GM18520 (cell line): ENCODE results near the gene BIRC5.

Experiments
- ATAC-seq: cut with Tn5 transposase; IDR thresholded peaks from one replicate; pipeline ENCODE4 v1.9.1; 2021; ENCODE audit not compliant: unreplicated experiment

BIRC5 gene

DNA sequence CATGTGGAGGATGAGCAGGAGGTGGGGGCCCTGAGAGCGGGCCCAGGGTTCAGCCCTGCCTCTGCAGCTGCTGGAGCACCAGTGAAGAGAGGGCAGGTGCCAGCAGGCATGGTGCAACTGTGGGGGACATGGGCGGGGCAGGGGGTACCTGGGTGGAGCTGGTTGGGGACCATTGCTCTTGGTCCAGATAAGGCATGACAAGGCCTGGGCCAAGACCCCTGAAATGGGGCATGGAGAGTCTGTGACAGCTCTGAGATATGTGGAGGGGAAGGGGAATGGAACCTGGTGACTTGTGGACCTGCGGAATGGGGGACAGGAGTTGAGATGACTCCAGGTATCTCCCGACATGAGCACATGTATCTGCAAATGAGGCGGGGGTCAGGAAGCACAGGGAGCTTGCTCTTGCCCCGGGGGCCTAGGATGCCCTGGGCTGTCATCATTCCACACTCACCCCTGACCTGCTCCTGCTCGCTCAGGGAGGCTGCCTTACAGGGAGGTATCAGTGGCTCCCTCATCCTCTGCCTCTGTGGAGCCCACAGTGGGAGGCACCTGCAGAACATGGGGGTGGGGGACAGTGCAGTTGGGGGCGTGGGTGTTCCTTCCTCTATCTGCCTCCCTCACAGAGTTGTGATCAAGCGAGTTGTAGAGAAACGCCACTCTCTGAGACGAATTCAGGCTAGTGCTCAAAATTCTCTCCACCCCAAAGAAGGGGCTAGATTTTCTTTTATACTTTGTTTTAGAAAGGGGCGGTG is 57.5 kb downstream of the BIRC5 start:
- no peak for ATAC-seq

DNA sequence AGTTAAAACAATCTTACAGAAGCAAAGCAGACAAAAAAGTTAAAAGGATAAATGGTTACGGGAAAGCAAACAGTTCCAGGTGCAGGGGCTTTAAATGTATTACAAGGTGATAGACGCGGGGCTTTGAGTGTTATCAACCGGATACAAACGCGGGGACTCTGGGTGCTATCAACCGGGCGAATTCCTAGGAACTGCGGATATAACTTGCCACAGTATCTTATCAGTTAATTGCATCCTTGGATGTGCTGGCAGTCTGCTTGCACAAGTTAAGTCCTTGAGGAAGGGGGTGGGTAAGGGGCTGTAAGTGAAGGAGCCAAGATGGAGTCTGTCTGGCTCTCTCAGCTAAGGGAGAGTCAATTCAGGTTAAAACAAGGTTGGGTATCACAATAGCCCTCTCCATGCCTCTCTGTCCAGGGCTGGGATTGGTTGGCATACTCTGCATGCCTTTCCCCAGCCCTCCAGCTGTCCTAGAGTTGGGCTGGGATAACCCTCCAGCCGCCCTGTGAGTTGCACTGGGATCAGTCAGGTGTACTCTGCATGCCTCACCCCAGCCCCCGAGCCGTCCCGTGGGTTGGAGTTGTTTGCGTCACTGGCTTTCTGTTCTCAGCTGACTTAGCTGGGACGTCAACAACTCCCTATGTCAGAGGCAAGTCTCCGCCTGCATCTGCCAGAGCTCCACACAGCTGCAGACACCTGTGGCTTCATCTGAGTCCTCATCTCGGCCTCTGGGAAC is 58.3 kb downstream of the BIRC5 start:
- no peak for ATAC-seq

DNA sequence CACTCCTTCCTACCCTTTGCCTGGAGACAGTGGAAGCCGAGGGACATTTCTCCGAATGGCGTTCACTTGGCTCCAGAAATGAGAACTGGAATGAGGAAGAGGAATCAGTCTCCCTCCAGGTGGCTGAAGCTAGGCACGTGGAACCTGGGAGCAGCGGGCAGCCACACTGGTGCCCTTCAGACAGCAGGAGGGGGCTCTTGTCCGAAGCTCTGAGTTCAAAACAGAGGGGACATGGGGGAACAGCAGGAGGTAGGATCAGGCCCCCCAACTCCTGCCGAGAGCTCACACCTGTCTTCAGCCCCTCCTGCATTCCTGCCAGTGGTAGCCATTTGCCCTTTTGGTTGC is 58.8 kb downstream of the BIRC5 start:
- no peak for ATAC-seq

DNA sequence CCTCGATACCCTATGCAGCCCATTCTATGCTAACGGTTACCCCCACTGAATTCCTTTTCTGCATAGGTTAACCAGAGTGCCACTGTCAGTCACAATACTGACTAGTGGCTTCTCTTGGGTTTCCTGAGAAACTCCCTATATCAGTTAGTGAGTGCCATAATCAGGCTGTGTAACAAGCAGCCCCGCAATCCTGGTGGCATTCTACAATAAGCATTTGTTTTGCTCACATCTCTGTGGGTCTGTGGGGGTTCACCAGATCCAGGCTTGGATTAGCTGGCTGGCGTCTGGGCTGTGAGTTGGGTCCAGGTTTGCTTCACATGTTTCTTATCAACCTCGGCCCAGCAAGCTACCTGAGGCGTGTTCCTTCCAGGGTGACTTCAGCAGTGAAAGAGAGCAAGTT is 59.8 kb downstream of the BIRC5 start:
- no peak for ATAC-seq
